Measurements from ENCODE around the gene BPGM.

Gene BPGM

GRCh38 chr7:134637441-134637840, 9.2 kb upstream of the BPGM start:
- no peak overlapping the region for H3K4me2 ChIP-seq (ENCODE audit: low read depth, low read length, poor library complexity, severe bottlenecking)
- H3K9me2 ChIP-seq (replicated peaks; ENCODE audit: low read depth, low read length): no peaks in the 10 kb centered on the region
- no peak overlapping the region for H3K4me3 ChIP-seq (ENCODE audit: low read length, poor library complexity, severe bottlenecking)
- H3K4me1 ChIP-seq (ENCODE audit: insufficient read depth, low read length, poor library complexity, severe bottlenecking): no peaks in the 10 kb centered on the region
- no peaks in the 10 kb centered on the region for H3K79me2 ChIP-seq (ENCODE audit: insufficient read depth, low read length)
- no peaks in the 10 kb centered on the region for H3K9me3 ChIP-seq (ENCODE audit: insufficient read depth, low read depth, low read length)
- no peaks in the 10 kb centered on the region for H3F3A ChIP-seq (ENCODE audit: low read depth)
- no peaks in the 10 kb centered on the region for H4K20me1 ChIP-seq (ENCODE audit: insufficient read depth, low read length, poor library complexity, severe bottlenecking)
- H3K36me3 ChIP-seq (ENCODE audit: insufficient read depth, low read length): no peaks in the 10 kb centered on the region
- H3K9ac ChIP-seq (ENCODE audit: low read depth, low read length, poor library complexity, severe bottlenecking): no peak overlapping the region
- H3K27me3 ChIP-seq (ENCODE audit: insufficient read depth, low read length, poor library complexity, severe bottlenecking): peaks cover 8% of the 10 kb centered on the region
- no peak overlapping the region for H2AFZ ChIP-seq (ENCODE audit: low read length)
- TF ChIP-seq, protein P1, sequence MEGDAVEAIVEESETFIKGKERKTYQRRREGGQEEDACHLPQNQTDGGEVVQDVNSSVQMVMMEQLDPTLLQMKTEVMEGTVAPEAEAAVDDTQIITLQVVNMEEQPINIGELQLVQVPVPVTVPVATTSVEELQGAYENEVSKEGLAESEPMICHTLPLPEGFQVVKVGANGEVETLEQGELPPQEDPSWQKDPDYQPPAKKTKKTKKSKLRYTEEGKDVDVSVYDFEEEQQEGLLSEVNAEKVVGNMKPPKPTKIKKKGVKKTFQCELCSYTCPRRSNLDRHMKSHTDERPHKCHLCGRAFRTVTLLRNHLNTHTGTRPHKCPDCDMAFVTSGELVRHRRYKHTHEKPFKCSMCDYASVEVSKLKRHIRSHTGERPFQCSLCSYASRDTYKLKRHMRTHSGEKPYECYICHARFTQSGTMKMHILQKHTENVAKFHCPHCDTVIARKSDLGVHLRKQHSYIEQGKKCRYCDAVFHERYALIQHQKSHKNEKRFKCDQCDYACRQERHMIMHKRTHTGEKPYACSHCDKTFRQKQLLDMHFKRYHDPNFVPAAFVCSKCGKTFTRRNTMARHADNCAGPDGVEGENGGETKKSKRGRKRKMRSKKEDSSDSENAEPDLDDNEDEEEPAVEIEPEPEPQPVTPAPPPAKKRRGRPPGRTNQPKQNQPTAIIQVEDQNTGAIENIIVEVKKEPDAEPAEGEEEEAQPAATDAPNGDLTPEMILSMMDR (conservative IDR thresholded peaks at IDR 0.05; ENCODE audit: low read length): no peak
- no peak for TF ChIP-seq EZH2phosphoT487 (IDR thresholded peaks at IDR 0.05; ENCODE audit: borderline replicate concordance)

DNA sequence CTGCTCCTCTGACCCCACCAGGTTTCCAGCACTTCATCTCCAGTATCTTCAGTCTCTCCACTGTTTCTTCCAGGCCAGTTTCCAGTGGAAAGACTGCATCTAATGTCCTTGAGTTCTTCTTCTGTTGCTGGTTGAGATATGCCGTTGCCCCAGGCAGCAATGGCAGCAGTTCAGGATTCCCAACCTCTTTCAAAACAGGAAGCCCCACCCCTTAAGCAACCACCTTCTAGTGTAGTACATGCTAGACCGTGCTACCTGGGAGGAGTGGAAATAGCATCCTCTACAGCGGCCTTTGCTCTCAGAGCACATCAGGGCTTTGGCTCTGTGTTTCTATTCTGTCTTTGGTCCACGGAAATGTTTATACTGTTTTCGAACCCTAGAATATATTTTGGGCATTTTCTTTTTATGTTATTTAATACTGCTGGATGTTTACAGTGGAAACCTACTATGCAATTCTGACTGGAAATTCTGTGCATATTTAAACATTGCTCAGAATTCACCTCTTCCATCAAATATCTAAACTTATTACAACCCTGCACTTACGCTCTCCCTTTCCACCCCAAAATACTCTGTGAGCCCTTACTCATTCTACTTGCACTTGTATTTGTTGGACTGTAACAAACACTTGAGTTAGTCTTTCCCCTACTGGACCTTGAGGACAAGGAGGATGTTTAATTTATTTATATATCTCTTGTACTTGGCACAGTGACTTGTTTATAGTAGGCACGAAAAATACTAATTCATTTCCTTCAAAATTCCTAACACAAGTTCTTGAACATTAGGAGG, 8.5 kb upstream of the BPGM start:
- Histone ChIP-seq H3F3A (ENCODE audit: low read depth) (no peaks in the 10 kb centered on the region), H3K4me3 (ENCODE audit: low read length, poor library complexity, severe bottlenecking) (no peak overlapping the region), H3K9ac (ENCODE audit: low read depth, low read length, poor library complexity, severe bottlenecking) (no peak overlapping the region), H3K4me1 (ENCODE audit: insufficient read depth, low read length, poor library complexity, severe bottlenecking) (no peaks in the 10 kb centered on the region), H3K9me2 (replicated peaks; ENCODE audit: low read depth, low read length) (no peaks in the 10 kb centered on the region), H3K9me3 (ENCODE audit: insufficient read depth, low read depth, low read length) (no peaks in the 10 kb centered on the region), H4K20me1 (ENCODE audit: insufficient read depth, low read length, poor library complexity, severe bottlenecking) (no peaks in the 10 kb centered on the region), H3K4me2 (ENCODE audit: low read depth, low read length, poor library complexity, severe bottlenecking) (no peak overlapping the region), H3K27me3 (ENCODE audit: insufficient read depth, low read length, poor library complexity, severe bottlenecking) (peaks cover 8% of the 10 kb centered on the region), H3K36me3 (ENCODE audit: insufficient read depth, low read length) (no peaks in the 10 kb centered on the region), H2AFZ (ENCODE audit: low read length) (no peak overlapping the region), H3K79me2 (ENCODE audit: insufficient read depth, low read length) (no peaks in the 10 kb centered on the region)
- TF ChIP-seq, protein P1 (conservative IDR thresholded peaks at IDR 0.05; ENCODE audit: low read length): no peak
- no peak for TF ChIP-seq EZH2phosphoT487 (IDR thresholded peaks at IDR 0.05; ENCODE audit: borderline replicate concordance)

DNA sequence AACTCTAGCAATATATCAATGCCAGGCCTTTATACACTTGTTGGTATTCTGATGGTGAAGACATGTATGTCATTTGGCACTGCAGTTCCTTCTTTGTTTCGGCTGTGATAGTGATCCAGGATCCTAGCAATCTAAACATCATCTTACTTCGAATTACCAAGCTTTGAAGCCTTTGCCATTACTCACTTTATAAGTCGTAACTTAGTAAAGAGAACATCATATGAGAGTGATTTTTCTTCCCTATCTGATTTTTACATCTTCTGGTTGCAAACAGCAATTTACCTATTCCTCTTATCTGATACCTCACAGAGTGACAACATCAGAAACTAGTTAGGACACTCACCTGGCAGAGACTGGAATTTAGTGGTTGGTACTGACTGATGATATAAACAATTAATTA, 7.6 kb upstream of the BPGM start:
- Histone ChIP-seq H4K20me1 (ENCODE audit: insufficient read depth, low read length, poor library complexity, severe bottlenecking) (no peaks in the 10 kb centered on the region), H3K9me2 (replicated peaks; ENCODE audit: low read depth, low read length) (no peaks in the 10 kb centered on the region), H3K9ac (ENCODE audit: low read depth, low read length, poor library complexity, severe bottlenecking) (no peak overlapping the region)

More for the DNA sequence above, 7.6 kb upstream of the BPGM start:
- no peaks in the 10 kb centered on the region for H3F3A ChIP-seq (ENCODE audit: low read depth)
- H2AFZ ChIP-seq (ENCODE audit: low read length): no peak overlapping the region
- no peak overlapping the region for H3K4me3 ChIP-seq (ENCODE audit: low read length, poor library complexity, severe bottlenecking)
- no peaks in the 10 kb centered on the region for H3K36me3 ChIP-seq (ENCODE audit: insufficient read depth, low read length)
- H3K4me2 ChIP-seq (ENCODE audit: low read depth, low read length, poor library complexity, severe bottlenecking): no peak overlapping the region
- no peak for TF ChIP-seq EZH2phosphoT487 (IDR thresholded peaks at IDR 0.05; ENCODE audit: borderline replicate concordance)
- TF ChIP-seq, protein P1 (conservative IDR thresholded peaks at IDR 0.05; ENCODE audit: low read length): no peak
- H3K9me3 ChIP-seq (ENCODE audit: insufficient read depth, low read depth, low read length): no peaks in the 10 kb centered on the region
- no peaks in the 10 kb centered on the region for H3K4me1 ChIP-seq (ENCODE audit: insufficient read depth, low read length, poor library complexity, severe bottlenecking)
- no peaks in the 10 kb centered on the region for H3K79me2 ChIP-seq (ENCODE audit: insufficient read depth, low read length)
- peaks cover 8% of the 10 kb centered on the region for H3K27me3 ChIP-seq (ENCODE audit: insufficient read depth, low read length, poor library complexity, severe bottlenecking)

Measured in Loucy (cell line).